HCT116 (cell line): ENCODE data around the gene THSD4. TPM values are rescaled to one million over a fixed set of nuclear protein-coding genes. Genes with fewer than 3 reads are reported as not detected.

Experiments used
- ATAC-seq: fragments of 200-7000 bp; cut with Tn5 transposase; 2 replicates; pipeline ENCODE4 v1.9.1; 2020; ENCODE audit warnings: mild to moderate bottlenecking, moderate library complexity
- BruUV-seq: library from RNA; stranded (reverse); fragments of 400-500 nt; replicated peaks from 2 replicates; lab custom pipeline; 2021; lab: Mats Ljungman, UMichigan
- CTCF ChIA-PET: fragments of 300-600 bp; sonication (Branson Sonifier 250); formaldehyde crosslinking; loops from one replicate; lab custom pipeline; 2021; ENCODE audit warnings: antibody characterized with exemption; lab: Charles Lee
- POLR2A ChIA-PET: fragments of 300-600, 350-600 bp; sonication (Branson Sonifier 250); formaldehyde crosslinking; loops from one replicate; lab custom pipeline; 2021; ENCODE audit warnings: antibody characterized with exemption; lab: Charles Lee
- RAD21 ChIA-PET, 2 experiments: fragments of 300-600 bp; sonication (Branson Sonifier 250); formaldehyde crosslinking; loops; one replicate each; lab custom pipeline; 2023; ENCODE audit warnings: low total read pairs in 2 of 2; ENCODE audit not compliant: uncharacterized antibody in 2 of 2, unreplicated experiment in 2 of 2, low non-redundant PET in 1 of 2; lab: Charles Lee
- DNase-seq: peaks from one replicate; pipeline ENCODE4 v3.0.0-alpha.2; 2010; ENCODE audit warnings: low read depth, low spot score
- H2AFZ ChIP-seq: fragments of 200-600 bp; shearing (Covaris generic), sonication (generic); 2 replicates; pipeline ENCODE4 v1.6.1; 2017; ENCODE audit warnings: low read depth, mixed run types, mixed read lengths, antibody characterized with exemption, low read length; ENCODE audit not compliant: poor library complexity, severe bottlenecking
- H3K27ac ChIP-seq: 2 replicates; pipeline ENCODE4 v1.5.1; 2012; ENCODE audit warnings: low read depth, low read length
- H3K27me3 ChIP-seq: fragments of 200-600 bp; sonication (generic); 2 replicates; pipeline ENCODE4 v1.6.1; 2016; ENCODE audit warnings: mixed run types, low read length, mixed read lengths; ENCODE audit not compliant: insufficient read depth
- H3K36me3 ChIP-seq, 2 experiments: fragments of 200-500 bp in 1 of 2; fragments of 200-600 bp in 1 of 2; sonication (Bioruptor generic) in 1 of 2; sonication (generic) in 1 of 2; 2 replicates each; pipeline versions ENCODE4 v1.5.1 to v1.6.1; 2014 to 2016; ENCODE audit warnings: low read length in 2 of 2, inconsistent platforms in 1 of 2, mixed read lengths in 1 of 2, mixed run types in 1 of 2; ENCODE audit not compliant: insufficient read depth in 2 of 2, control insufficient read depth in 1 of 2
- H3K4me1 ChIP-seq, 2 experiments: fragments of 200-600 bp in 1 of 2; sonication (generic) in 1 of 2; 2 replicates each; pipeline versions ENCODE4 v1.5.1 to v1.6.1; 2012 to 2017; ENCODE audit warnings: low read length in 2 of 2, inconsistent platforms in 1 of 2, mild to moderate bottlenecking in 1 of 2, mixed read lengths in 1 of 2, mixed run types in 1 of 2, moderate library complexity in 1 of 2; ENCODE audit not compliant: insufficient read depth in 2 of 2, control insufficient read depth in 1 of 2
- H3K4me2 ChIP-seq: fragments of 200-600 bp; sonication (generic); 2 replicates; pipeline ENCODE4 v1.6.1; 2017; ENCODE audit warnings: mixed run types, low read length, mixed read lengths
- H3K4me3 ChIP-seq, 2 experiments: fragments of 200-600 bp in 1 of 2; sonication (generic) in 1 of 2; replicated peaks in 1 of 2; 2 replicates each; pipeline ENCODE4 v1.5.1; 2011 to 2016; ENCODE audit warnings: low read length in 2 of 2, control low read depth in 1 of 2, low read depth in 1 of 2, mild to moderate bottlenecking in 1 of 2, mixed read lengths in 1 of 2, mixed run types in 1 of 2
- H3K79me2 ChIP-seq: fragments of 200-600 bp; sonication (generic); 2 replicates; pipeline ENCODE4 v1.6.1; 2017; ENCODE audit warnings: mild to moderate bottlenecking, mixed run types, low read length, moderate library complexity, mixed read lengths; ENCODE audit not compliant: insufficient read depth
- H3K9ac ChIP-seq: fragments of 200-600 bp; sonication (generic); 2 replicates; pipeline ENCODE4 v1.6.1; 2016; ENCODE audit warnings: low read length, mixed read lengths
- H3K9me2 ChIP-seq: fragments of 200-600 bp; sonication (generic), shearing (Covaris generic); 2 replicates; pipeline ENCODE4 v1.6.1; 2017; ENCODE audit warnings: mixed run types, mild to moderate bottlenecking, moderate library complexity; ENCODE audit not compliant: insufficient read depth
- H3K9me3 ChIP-seq, 2 experiments: fragments of 200-500 bp in 1 of 2; fragments of 200-600 bp in 1 of 2; sonication (Bioruptor generic) in 1 of 2; sonication (generic) in 1 of 2; 2 replicates each; pipeline ENCODE4 v1.6.1; 2014 to 2017; ENCODE audit warnings: low read length in 2 of 2, mixed read lengths in 2 of 2, inconsistent platforms in 1 of 2, low read depth in 1 of 2, mild to moderate bottlenecking in 1 of 2, mixed run types in 1 of 2, moderate library complexity in 1 of 2; ENCODE audit not compliant: control insufficient read depth in 1 of 2, insufficient read depth in 1 of 2
- H4K20me1 ChIP-seq: fragments of 200-600 bp; sonication (generic), shearing (Covaris generic); 2 replicates; pipeline ENCODE4 v1.6.1; 2017; ENCODE audit warnings: mixed run types, mild to moderate bottlenecking, moderate library complexity; ENCODE audit not compliant: insufficient read depth
- CTCF ChIP-seq, 3 experiments: fragments of 200-600 bp in 1 of 3; sonication (generic) in 1 of 3; IDR thresholded peaks in 2 of 3; conservative IDR thresholded peaks in 1 of 3; 2 replicates each; pipeline ENCODE4 v1.5.1; 2012 to 2017; ENCODE audit warnings: low read depth in 2 of 3, low read length in 2 of 3, antibody characterized with exemption in 1 of 3, borderline replicate concordance in 1 of 3, control low read depth in 1 of 3, mild to moderate bottlenecking in 1 of 3, mixed read lengths in 1 of 3, mixed run types in 1 of 3, moderate library complexity in 1 of 3; ENCODE audit not compliant: insufficient read depth in 1 of 3
- ELF1 ChIP-seq: IDR thresholded peaks from 2 replicates; pipeline ENCODE4 v1.6.1; 2012; ENCODE audit warnings: low read depth, borderline replicate concordance
- EZH2 ChIP-seq: fragments of 200-600 bp; sonication (generic); IDR thresholded peaks from 2 replicates; pipeline ENCODE4 v1.6.1; 2017; ENCODE audit warnings: antibody characterized with exemption, mixed run types
- JUND ChIP-seq: IDR thresholded peaks from 2 replicates; pipeline ENCODE4 v1.6.1; 2012
- POLR2A ChIP-seq: IDR thresholded peaks from 2 replicates; pipeline ENCODE4 v1.7.0; 2011; ENCODE audit warnings: borderline replicate concordance; ENCODE audit not compliant: insufficient read depth, insufficient read length; ENCODE audit errors: extremely low read depth
- REST ChIP-seq: IDR thresholded peaks from 2 replicates; pipeline ENCODE4 v1.6.1; 2012; ENCODE audit warnings: low read depth
- SIN3A ChIP-seq: IDR thresholded peaks from 2 replicates; pipeline ENCODE4 v1.6.1; 2012; ENCODE audit warnings: low read depth
- SP1 ChIP-seq: IDR thresholded peaks from 2 replicates; pipeline ENCODE4 v1.6.1; 2012; ENCODE audit warnings: low read depth
- YY1 ChIP-seq: IDR thresholded peaks from 2 replicates; pipeline ENCODE4 v1.6.1; 2011; ENCODE audit warnings: low read length, low read depth, moderate library complexity, mild to moderate bottlenecking; ENCODE audit not compliant: insufficient replicate concordance; ENCODE audit errors: extremely low read depth
- ZNF274 ChIP-seq: fragments of 200-500 bp; sonication (Bioruptor generic); IDR thresholded peaks from 2 replicates; pipeline ENCODE4 v1.6.1; 2014; ENCODE audit warnings: mild to moderate bottlenecking, low read depth, low read length, inconsistent platforms
- intact Hi-C: fragments of 100-400 bp; cut with micrococcal nuclease; formaldehyde crosslinking; loops from 2 replicates; pipeline ENCODE4 v1.10.0; 2022
- total RNA-seq: library from RNA; stranded (reverse); gene quantifications from one replicate; pipeline ENCODE4 v1.2.1, GENCODE V29; 2021; ENCODE audit not compliant: unreplicated experiment

The THSD4 gene
- total RNA-seq, 1 experiment from 2014 or later, result 30.5 TPM

GRCh38 chr15:71712182-71712581, 596.9 kb downstream of the THSD4 start:
- POLR2A ChIA-PET, result no interaction called here
- BruUV-seq, result no TSS peak
- no peak for DNase-seq
- Histone ChIP-seq H4K20me1 (no peaks in the 10 kb centered on the region), H3K4me1 (peaks cover 0 to 6% of the 10 kb centered on the region in 2 experiments; a peak in 3 of 4 replicates), H3K9me3 (no peaks in the 10 kb centered on the region), H3K79me2 (no peaks in the 10 kb centered on the region), H3K9me2 (no peaks in the 10 kb centered on the region), H3K27me3 (no peaks in the 10 kb centered on the region), H2AFZ (no peak overlapping the region), H3K4me3 (no peak overlapping the region), H3K4me2 (no peak overlapping the region), H3K36me3 (no peaks in the 10 kb centered on the region), H3K27ac (no peak overlapping the region), H3K9ac (no peak overlapping the region)
- intact Hi-C loops, result no loop called here
- ATAC-seq, result no peak
- TF ChIP-seq EZH2 (no peak), CTCF (IDR thresholded peaks at IDR 0.05 in 2 of 3, conservative IDR thresholded peaks at IDR 0.05 in 1 of 3; ENCODE audit: borderline replicate concordance in 1 of 3, insufficient read depth in 1 of 3, low read depth in 2 of 3, low read length in 2 of 3) (no peak), SP1 (no peak)
- RAD21 ChIA-PET, result no interaction called here
- CTCF ChIA-PET, result no interaction called here

- no peak overlapping the region for H3K27ac ChIP-seq
- no TSS peak for BruUV-seq
- no peaks in the 10 kb centered on the region for H3K36me3 ChIP-seq
- intact Hi-C loops, result no loop called here
- H3K9me2 ChIP-seq, result no peaks in the 10 kb centered on the region
- no peaks in the 10 kb centered on the region for H3K27me3 ChIP-seq
- no peak for TF ChIP-seq SIN3A
- no peak for TF ChIP-seq ELF1
- TF ChIP-seq YY1, result no peak
- TF ChIP-seq ZNF274, result no peak
- TF ChIP-seq POLR2A, result no peak
- TF ChIP-seq REST, result no peak
- TF ChIP-seq JUND, result no peak
- H4K20me1 ChIP-seq, result no peaks in the 10 kb centered on the region
- no peak overlapping the region for H3K9ac ChIP-seq
- no peak for DNase-seq
- peaks cover 0 to 8% of the 10 kb centered on the region in 2 experiments; a peak in 3 of 4 replicates for H3K4me1 ChIP-seq
- ChIA-PET RAD21 (no interaction called here), CTCF (no interaction called here), POLR2A (no interaction called here)
- no peak overlapping the region for H3K4me3 ChIP-seq
- H3K79me2 ChIP-seq, result no peaks in the 10 kb centered on the region
- H2AFZ ChIP-seq, result no peak overlapping the region
- ATAC-seq, result no peak
- no peak overlapping the region for H3K4me2 ChIP-seq
- no peaks in the 10 kb centered on the region for H3K9me3 ChIP-seq
Observed at GRCh38 chr15:71713191-71713809, 598.0 kb downstream of the THSD4 start.
